Prostate gland (tissue), 2 donors: ENCODE results near the gene ARHGAP21.
"Not testable (repeated sequence)": the region's sequence is repeated elsewhere in the genome, so short reads cannot be mapped to it uniquely, and the experiment has no call there.

ENCODE experiments used
- POLR2A ChIP-seq: fragments of 450-650 bp; IDR thresholded peaks from one replicate; pipeline ENCODE4 v1.6.1; 2016; ENCODE audit warnings: antibody characterized with exemption, mild to moderate bottlenecking
- TF ChIP-seq, protein P1 (sequence below), 4 experiments: fragments of 200-600 bp in 2 of 4; fragments of 450-650 bp in 2 of 4; sonication (generic) in 2 of 4; IDR thresholded peaks; 1 replicate in 3 of 4; 2 replicates in 1 of 4; pipeline ENCODE4 v1.5.1; 2016 to 2019; ENCODE audit warnings: antibody characterized with exemption in 4 of 4, mild to moderate bottlenecking in 2 of 4, moderate library complexity in 2 of 4

DNA sequence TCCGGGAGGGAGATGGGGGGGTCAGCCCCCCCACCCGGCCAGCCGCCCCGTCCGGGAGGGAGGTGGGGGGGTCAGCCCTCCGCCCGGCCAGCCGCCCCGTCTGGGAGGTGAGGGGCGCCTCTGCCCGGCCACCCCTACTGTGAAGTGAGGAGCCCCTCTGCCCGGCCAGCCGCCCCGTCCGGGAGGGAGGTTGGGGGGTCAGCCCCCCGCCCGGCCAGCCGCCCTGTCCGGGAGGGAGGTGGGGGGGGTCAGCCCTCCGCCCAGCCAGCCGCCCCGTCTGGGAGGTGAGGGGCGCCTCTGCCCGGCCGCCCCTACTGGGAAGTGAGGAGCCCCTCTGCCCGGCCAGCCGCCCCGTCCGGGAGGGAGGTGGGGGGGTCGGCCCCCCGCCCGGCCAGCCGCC is 67.4 kb downstream of the ARHGAP21 start:
- not testable (repeated sequence) for TF ChIP-seq POLR2A
- TF ChIP-seq, protein P1, sequence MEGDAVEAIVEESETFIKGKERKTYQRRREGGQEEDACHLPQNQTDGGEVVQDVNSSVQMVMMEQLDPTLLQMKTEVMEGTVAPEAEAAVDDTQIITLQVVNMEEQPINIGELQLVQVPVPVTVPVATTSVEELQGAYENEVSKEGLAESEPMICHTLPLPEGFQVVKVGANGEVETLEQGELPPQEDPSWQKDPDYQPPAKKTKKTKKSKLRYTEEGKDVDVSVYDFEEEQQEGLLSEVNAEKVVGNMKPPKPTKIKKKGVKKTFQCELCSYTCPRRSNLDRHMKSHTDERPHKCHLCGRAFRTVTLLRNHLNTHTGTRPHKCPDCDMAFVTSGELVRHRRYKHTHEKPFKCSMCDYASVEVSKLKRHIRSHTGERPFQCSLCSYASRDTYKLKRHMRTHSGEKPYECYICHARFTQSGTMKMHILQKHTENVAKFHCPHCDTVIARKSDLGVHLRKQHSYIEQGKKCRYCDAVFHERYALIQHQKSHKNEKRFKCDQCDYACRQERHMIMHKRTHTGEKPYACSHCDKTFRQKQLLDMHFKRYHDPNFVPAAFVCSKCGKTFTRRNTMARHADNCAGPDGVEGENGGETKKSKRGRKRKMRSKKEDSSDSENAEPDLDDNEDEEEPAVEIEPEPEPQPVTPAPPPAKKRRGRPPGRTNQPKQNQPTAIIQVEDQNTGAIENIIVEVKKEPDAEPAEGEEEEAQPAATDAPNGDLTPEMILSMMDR (IDR thresholded peaks at IDR 0.05), result not testable (repeated sequence)
